NCI-H2107 (cell line): ENCODE measurements around the gene CT45A6.
"Not testable (repeated sequence)": the region's sequence is repeated elsewhere in the genome, so short reads cannot be mapped to it uniquely, and the experiment has no call there.

Source experiments
- DNase-seq: peaks from one replicate; lab custom pipeline; 2025; lab: John Stamatoyannopoulos, UW

Gene CT45A6, protein sequence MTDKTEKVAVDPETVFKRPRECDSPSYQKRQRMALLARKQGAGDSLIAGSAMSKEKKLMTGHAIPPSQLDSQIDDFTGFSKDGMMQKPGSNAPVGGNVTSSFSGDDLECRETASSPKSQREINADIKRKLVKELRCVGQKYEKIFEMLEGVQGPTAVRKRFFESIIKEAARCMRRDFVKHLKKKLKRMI

DNA sequence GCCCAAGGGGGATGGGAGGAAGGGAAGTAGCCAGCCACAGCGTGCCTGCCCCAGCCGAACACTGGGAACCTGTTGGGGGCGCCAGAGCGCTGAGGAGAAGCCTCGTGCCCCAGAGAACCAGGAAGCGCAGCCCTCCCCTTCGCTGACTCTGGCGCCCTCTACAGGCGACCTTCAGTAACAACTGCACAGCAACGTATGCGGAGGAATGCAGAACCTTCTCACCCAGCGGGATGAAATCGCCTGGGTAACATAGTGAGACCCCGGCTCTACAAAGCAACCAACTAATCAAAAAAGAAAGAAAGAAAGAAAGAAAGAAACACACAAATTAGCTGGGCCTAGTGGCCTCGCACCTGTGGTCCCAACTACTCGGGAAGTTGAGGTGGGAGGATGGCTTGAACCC, at the start of gene CT45A6:
Gene CT45A6, minus strand, starts transcription at position 101 of the 400 bp plus-strand sequence. CDS start 3,794 bp downstream, outside the sequence.
- not testable (repeated sequence) for DNase-seq

DNA sequence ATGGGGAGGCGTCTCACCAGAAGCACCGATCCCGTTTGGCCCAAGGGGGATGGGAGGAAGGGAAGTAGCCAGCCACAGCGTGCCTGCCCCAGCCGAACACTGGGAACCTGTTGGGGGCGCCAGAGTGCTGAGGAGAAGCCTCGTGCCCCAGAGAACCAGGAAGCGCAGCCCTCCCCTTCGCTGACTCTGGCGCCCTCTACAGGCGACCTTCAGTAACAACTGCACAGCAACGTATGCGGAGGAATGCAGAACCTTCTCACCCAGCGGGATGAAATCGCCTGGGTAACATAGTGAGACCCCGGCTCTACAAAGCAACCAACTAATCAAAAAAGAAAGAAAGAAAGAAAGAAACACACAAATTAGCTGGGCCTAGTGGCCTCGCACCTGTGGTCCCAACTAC, 34.6 kb upstream of the CT45A6 start, which contains the start of gene CT45A7:
Gene CT45A7, minus strand, starts transcription at position 101 of the 400 bp plus-strand sequence. CDS start 3,747 bp downstream, outside the sequence.
- DNase-seq, result not testable (repeated sequence)

DNA sequence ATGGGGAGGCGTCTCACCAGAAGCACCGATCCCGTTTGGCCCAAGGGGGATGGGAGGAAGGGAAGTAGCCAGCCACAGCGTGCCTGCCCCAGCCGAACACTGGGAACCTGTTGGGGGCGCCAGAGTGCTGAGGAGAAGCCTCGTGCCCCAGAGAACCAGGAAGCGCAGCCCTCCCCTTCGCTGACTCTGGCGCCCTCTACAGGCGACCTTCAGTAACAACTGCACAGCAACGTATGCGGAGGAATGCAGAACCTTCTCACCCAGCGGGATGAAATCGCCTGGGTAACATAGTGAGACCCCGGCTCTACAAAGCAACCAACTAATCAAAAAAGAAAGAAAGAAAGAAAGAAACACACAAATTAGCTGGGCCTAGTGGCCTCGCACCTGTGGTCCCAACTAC, 17.3 kb upstream of the CT45A6 start, which contains the start of gene CT45A2:
Gene CT45A2, minus strand, starts transcription at position 101 of the 400 bp plus-strand sequence. CDS start 3,747 bp downstream, outside the sequence.
- not testable (repeated sequence) for DNase-seq

DNA sequence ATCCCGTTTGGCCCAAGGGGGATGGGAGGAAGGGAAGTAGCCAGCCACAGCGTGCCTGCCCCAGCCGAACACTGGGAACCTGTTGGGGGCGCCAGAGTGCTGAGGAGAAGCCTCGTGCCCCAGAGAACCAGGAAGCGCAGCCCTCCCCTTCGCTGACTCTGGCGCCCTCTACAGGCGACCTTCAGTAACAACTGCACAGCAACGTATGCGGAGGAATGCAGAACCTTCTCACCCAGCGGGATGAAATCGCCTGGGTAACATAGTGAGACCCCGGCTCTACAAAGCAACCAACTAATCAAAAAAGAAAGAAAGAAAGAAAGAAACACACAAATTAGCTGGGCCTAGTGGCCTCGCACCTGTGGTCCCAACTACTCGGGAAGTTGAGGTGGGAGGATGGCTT, 17.2 kb downstream of the CT45A6 start, which contains the start of gene CT45A5:
Gene CT45A5, minus strand, starts transcription at position 101 of the 400 bp plus-strand sequence. CDS start 3,774 bp downstream, outside the sequence.
- DNase-seq, result not testable (repeated sequence)

DNA sequence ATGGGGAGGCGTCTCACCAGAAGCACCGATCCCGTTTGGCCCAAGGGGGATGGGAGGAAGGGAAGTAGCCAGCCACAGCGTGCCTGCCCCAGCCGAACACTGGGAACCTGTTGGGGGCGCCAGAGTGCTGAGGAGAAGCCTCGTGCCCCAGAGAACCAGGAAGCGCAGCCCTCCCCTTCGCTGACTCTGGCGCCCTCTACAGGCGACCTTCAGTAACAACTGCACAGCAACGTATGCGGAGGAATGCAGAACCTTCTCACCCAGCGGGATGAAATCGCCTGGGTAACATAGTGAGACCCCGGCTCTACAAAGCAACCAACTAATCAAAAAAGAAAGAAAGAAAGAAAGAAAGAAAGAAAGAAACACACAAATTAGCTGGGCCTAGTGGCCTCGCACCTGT, 34.5 kb downstream of the CT45A6 start, which contains the start of gene CT45A3:
Gene CT45A3, minus strand, starts transcription at position 101 of the 400 bp plus-strand sequence. CDS start 3,747 bp downstream, outside the sequence.
- not testable (repeated sequence) for DNase-seq

DNA sequence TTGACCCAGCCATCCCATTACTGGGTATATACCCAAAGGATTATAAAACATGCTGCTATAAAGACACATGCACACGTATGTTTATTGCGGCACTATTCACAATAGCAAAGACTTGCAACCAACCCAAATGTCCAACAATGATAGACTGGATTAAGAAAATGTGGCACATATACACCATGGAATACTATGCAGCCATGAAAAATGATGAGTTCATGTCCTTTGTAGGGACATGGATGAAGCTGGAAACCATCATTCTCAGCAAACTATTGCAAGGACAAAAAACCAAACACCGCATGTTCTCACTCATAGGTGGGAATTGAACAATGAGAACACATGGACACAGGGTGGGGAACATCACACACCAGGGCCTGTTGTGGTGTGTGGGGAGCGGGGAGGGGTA, 57.8 kb downstream of the CT45A6 start:
- DNase-seq, result not testable (repeated sequence)
